HG03060 (cell line): ENCODE data around the gene GLRX2.
A peak's percentile ranks its signal among the peaks of the same experiment; 100 is the strongest.
"Not testable (repeated sequence)": the region's sequence is repeated elsewhere in the genome, so short reads cannot be mapped to it uniquely, and the experiment has no call there.

ENCODE experiments used
- ATAC-seq: cut with Tn5 transposase; IDR thresholded peaks from one replicate; pipeline ENCODE4 v1.9.1; 2021; ENCODE audit warnings: low read depth, moderate number of reproducible peaks; ENCODE audit not compliant: unreplicated experiment

The GLRX2 gene

GRCh38 chr1:193068013-193068412 is 37.2 kb downstream of the GLRX2 start:
- no peak for ATAC-seq

- no peak for ATAC-seq
Observed at GRCh38 chr1:193066606-193067005, 38.6 kb downstream of the GLRX2 start.

GRCh38 chr1:193065954-193066353 is 39.3 kb downstream of the GLRX2 start:
- no peak for ATAC-seq

- ATAC-seq, result no peak
Observed at GRCh38 chr1:193062698-193063463, 42.3 kb downstream of the GLRX2 start.

GRCh38 chr1:193060938-193061337 is 44.3 kb downstream of the GLRX2 start:
- no peak for ATAC-seq

GRCh38 chr1:193060406-193060805 is 44.8 kb downstream of the GLRX2 start:
- ATAC-seq, result no peak

GRCh38 chr1:193060115-193060403 is 45.2 kb downstream of the GLRX2 start:
- ATAC-seq, result no peak

GRCh38 chr1:193059282-193060114 is 45.7 kb downstream of the GLRX2 start, which contains the start of the genes RO60 and UCHL5:
TSS of gene RO60 (plus strand) at chr1:193059612. CDS start at chr1:193069055, 9,443 bp downstream.
TSS of gene UCHL5 (minus strand) at chr1:193059360. CDS start at chr1:193059260, 100 bp downstream.
- ATAC-seq, result peak; percentile 95

- ATAC-seq, result no peak
Observed at GRCh38 chr1:193058529-193059281, 46.5 kb downstream of the GLRX2 start.

- no peak for ATAC-seq
Observed at GRCh38 chr1:193054169-193054675, 51.0 kb downstream of the GLRX2 start.

- not testable (repeated sequence) for ATAC-seq
Observed at GRCh38 chr1:193048913-193049312, 56.3 kb downstream of the GLRX2 start.
